A549 (cell line): Measurements from ENCODE around the gene PCDHB7.

Experiments used
- ATOH8 ChIP-seq: fragments of 250-450 bp; sonication (Bioruptor Pico); IDR thresholded peaks from 2 replicates; pipeline ENCODE4 v1.5.0; 2020; ENCODE audit warnings: low read depth, mild to moderate bottlenecking, moderate library complexity
- CEBPB ChIP-seq, 2 experiments: fragments of >200 bp in 1 of 2; sonication (Bioruptor Twin) in 1 of 2; formaldehyde crosslinking in 1 of 2; IDR thresholded peaks; 2 replicates each; pipeline ENCODE4 v1.6.1; 2012 to 2016
- CHD2 ChIP-seq: fragments of 150-350 bp; IDR thresholded peaks from 2 replicates; pipeline ENCODE4 v1.6.1; 2014; ENCODE audit warnings: low read length; ENCODE audit not compliant: partially characterized antibody
- CTCF ChIP-seq: fragments of >200 bp; sonication (Bioruptor Twin); formaldehyde crosslinking; IDR thresholded peaks from 3 replicates; pipeline ENCODE4 v1.5.1; 2016
- ESRRA ChIP-seq: fragments of 150-350 bp; IDR thresholded peaks from 2 replicates; pipeline ENCODE4 v1.6.1; 2014; ENCODE audit warnings: mild to moderate bottlenecking, low read length, borderline replicate concordance
- KDM5A ChIP-seq: fragments of 200-600 bp; sonication (generic); IDR thresholded peaks from 2 replicates; pipeline ENCODE4 v1.6.1; 2016; ENCODE audit warnings: antibody characterized with exemption, mild to moderate bottlenecking
- MAX ChIP-seq: IDR thresholded peaks from 2 replicates; pipeline ENCODE4 v1.6.1; 2012
- MYC ChIP-seq: IDR thresholded peaks from 2 replicates; pipeline ENCODE4 v1.6.1; 2012; ENCODE audit warnings: mild to moderate bottlenecking, inconsistent platforms, low read length, improper control_type of control experiment, borderline replicate concordance
- POLR2A ChIP-seq: IDR thresholded peaks from 2 replicates; pipeline ENCODE4 v1.6.1; 2012; ENCODE audit warnings: mild to moderate bottlenecking, low read length
- RAD21 ChIP-seq, 2 experiments: fragments of >200 bp in 1 of 2; sonication (Bioruptor Twin) in 1 of 2; formaldehyde crosslinking in 1 of 2; IDR thresholded peaks in 1 of 2; conservative IDR thresholded peaks in 1 of 2; 2 replicates in 1 of 2; 3 replicates in 1 of 2; pipeline ENCODE4 v1.6.1; 2012 to 2018; ENCODE audit warnings: inconsistent platforms in 1 of 2
- RCOR1 ChIP-seq: fragments of 150-350 bp; IDR thresholded peaks from 2 replicates; pipeline ENCODE4 v1.6.1; 2014; ENCODE audit warnings: antibody characterized with exemption, low read length, low read depth
- SMC3 ChIP-seq: fragments of >200 bp; sonication (Bioruptor Twin); formaldehyde crosslinking; IDR thresholded peaks from 3 replicates; pipeline ENCODE4 v1.6.1; 2018; ENCODE audit warnings: inconsistent platforms
- TP53 ChIP-seq: fragments of 250-450 bp; sonication (Bioruptor Pico); IDR thresholded peaks from 2 replicates; pipeline ENCODE4 v1.5.0; 2021; ENCODE audit warnings: mild to moderate bottlenecking, moderate library complexity

GRCh38 chr5:141180313-141180712 is 7.9 kb downstream of the PCDHB7 start:
- no peak for TF ChIP-seq ESRRA
- TF ChIP-seq POLR2A, result no peak
- TF ChIP-seq MYC, result no peak
- no peak for TF ChIP-seq CEBPB (IDR thresholded peaks at IDR 0.05)
- TF ChIP-seq RAD21 (conservative IDR thresholded peaks at IDR 0.05 in 1 of 2, IDR thresholded peaks at IDR 0.05 in 1 of 2), result no peak
- TF ChIP-seq CTCF, result no peak
- no peak for TF ChIP-seq TP53 (CRISPR knock-in tag)
- no peak for TF ChIP-seq ATOH8 (CRISPR knock-in tag)
- no peak for TF ChIP-seq MAX
- TF ChIP-seq RCOR1, result no peak
- TF ChIP-seq KDM5A, result no peak
- TF ChIP-seq CHD2, result no peak
- no peak for TF ChIP-seq SMC3
